Measurements from ENCODE around the gene ZNF146.
A peak's percentile ranks its signal among the peaks of the same experiment; 100 is the strongest.
"Not testable (repeated sequence)": the region's sequence is repeated elsewhere in the genome, so short reads cannot be mapped to it uniquely, and the experiment has no call there.

ZNF146 gene

GRCh38 chr19:36214386-36215275, at the start of gene ZNF146, which contains the start of gene ZNF565:
TSS of gene ZNF146 (plus strand) at chr19:36215106. CDS start at chr19:36236441, 21,335 bp downstream.
TSS of gene ZNF565 (minus strand) at chr19:36214665. CDS start at chr19:36201985, 12,680 bp downstream.
- DNase-seq = peak; percentile 98

- no peak for DNase-seq
Measured at GRCh38 chr19:36169084-36169760, 45.7 kb upstream of the ZNF146 start.

GRCh38 chr19:36172852-36173251, 42.1 kb upstream of the ZNF146 start:
- DNase-seq = no peak

- not testable (repeated sequence) for DNase-seq
Measured at GRCh38 chr19:36173846-36174245, 41.1 kb upstream of the ZNF146 start.

- not testable (repeated sequence) for DNase-seq
Measured at GRCh38 chr19:36179077-36179476, 35.8 kb upstream of the ZNF146 start.

GRCh38 chr19:36182612-36183244, 32.2 kb upstream of the ZNF146 start:
- DNase-seq = peak; percentile 81

GRCh38 chr19:36183245-36183628, 31.7 kb upstream of the ZNF146 start:
- no peak for DNase-seq

- DNase-seq = not testable (repeated sequence)
Measured at GRCh38 chr19:36186722-36187121, 28.2 kb upstream of the ZNF146 start.

- peak; percentile 8 for DNase-seq
Measured at GRCh38 chr19:36196249-36196648, 18.7 kb upstream of the ZNF146 start.

- no peak for DNase-seq
Measured at GRCh38 chr19:36198119-36198518, 16.8 kb upstream of the ZNF146 start.

- DNase-seq = no peak
Measured at GRCh38 chr19:36201684-36202083, 13.2 kb upstream of the ZNF146 start.

- no peak for DNase-seq
Measured at GRCh38 chr19:36203293-36203692, 11.6 kb upstream of the ZNF146 start.

GRCh38 chr19:36207605-36208252, 7.2 kb upstream of the ZNF146 start:
- DNase-seq = no peak

GRCh38 chr19:36209372-36209771, 5.5 kb upstream of the ZNF146 start:
- no peak for DNase-seq

GRCh38 chr19:36210497-36210896, 4.4 kb upstream of the ZNF146 start:
- DNase-seq = no peak

- no peak for DNase-seq
Measured at GRCh38 chr19:36212895-36213294, 2.0 kb upstream of the ZNF146 start.

GRCh38 chr19:36215276-36216123, 594 bp downstream of the ZNF146 start:
- DNase-seq = peak; percentile 25

GRCh38 chr19:36221474-36221873, 6.6 kb downstream of the ZNF146 start:
- DNase-seq = no peak

GRCh38 chr19:36222503-36222902, 7.6 kb downstream of the ZNF146 start:
- DNase-seq = no peak

GRCh38 chr19:36225219-36225892, 10.4 kb downstream of the ZNF146 start:
- DNase-seq = peak; percentile 46

GRCh38 chr19:36233626-36234025, 18.7 kb downstream of the ZNF146 start:
- DNase-seq = not testable (repeated sequence)
